Activated CD4-positive, alpha-beta T cell treated with anti-CD3 and anti-CD28 coated beads, Interleukin-2, Interleukin-6, amounts not matched to agents 100 ng/mL and 50 ng/mL, durations not matched to agents 16 hours and 8 hours (primary cell): ENCODE measurements around the gene ADGB.
"Not testable (repeated sequence)": the region's sequence is repeated elsewhere in the genome, so short reads cannot be mapped to it uniquely, and the experiment has no call there.

Experiments
- DNase-seq: peaks from one replicate; pipeline ENCODE4 v3.0.0-alpha.2; 2020

Gene ADGB

GRCh38 chr6:146827216-146827928, 228.6 kb downstream of the ADGB start:
- no peak for DNase-seq

- DNase-seq, result no peak
Observed at GRCh38 chr6:146829792-146830565, 231.2 kb downstream of the ADGB start.

GRCh38 chr6:146833157-146833556, 234.4 kb downstream of the ADGB start:
- no peak for DNase-seq

GRCh38 chr6:146840216-146840615, 241.4 kb downstream of the ADGB start:
- no peak for DNase-seq

GRCh38 chr6:146840641-146841040, 241.9 kb downstream of the ADGB start:
- no peak for DNase-seq

GRCh38 chr6:146847426-146847825, 248.7 kb downstream of the ADGB start:
- no peak for DNase-seq

GRCh38 chr6:146850238-146850896, 251.6 kb downstream of the ADGB start:
- DNase-seq, result peak; percentile 51

GRCh38 chr6:146850981-146851380, 252.2 kb downstream of the ADGB start:
- no peak for DNase-seq

- peak; percentile 79 for DNase-seq
Observed at GRCh38 chr6:146851837-146852236, 253.1 kb downstream of the ADGB start.

- not testable (repeated sequence) for DNase-seq
Observed at GRCh38 chr6:146854521-146855255, 255.9 kb downstream of the ADGB start.

- DNase-seq, result peak; percentile 37
Observed at GRCh38 chr6:146855889-146856288, 257.1 kb downstream of the ADGB start.

- peak; percentile 81 for DNase-seq
Observed at GRCh38 chr6:146856296-146856695, 257.5 kb downstream of the ADGB start.

- peak; percentile 85 for DNase-seq
Observed at GRCh38 chr6:146857180-146857979, 258.6 kb downstream of the ADGB start.

- DNase-seq, result no peak
Observed at GRCh38 chr6:146857980-146858347, 259.2 kb downstream of the ADGB start.

- no peak for DNase-seq
Observed at GRCh38 chr6:146859206-146859605, 260.4 kb downstream of the ADGB start.

- no peak for DNase-seq
Observed at GRCh38 chr6:146859795-146860495, 261.2 kb downstream of the ADGB start.

- no peak for DNase-seq
Observed at GRCh38 chr6:146860583-146860982, 261.8 kb downstream of the ADGB start.

GRCh38 chr6:146861029-146861563, 262.3 kb downstream of the ADGB start:
- DNase-seq, result no peak

- DNase-seq, result no peak
Observed at GRCh38 chr6:146861716-146862115, 262.9 kb downstream of the ADGB start.

GRCh38 chr6:146862508-146862919, 263.7 kb downstream of the ADGB start:
- no peak for DNase-seq

- no peak for DNase-seq
Observed at GRCh38 chr6:146864300-146864699, 265.5 kb downstream of the ADGB start.
